ENCODE results near the gene IL18R1. TPM values are rescaled to one million over a fixed set of nuclear protein-coding genes. Genes with fewer than 3 reads are reported as not detected.

The IL18R1 gene
- total RNA-seq, 1 donor from 2014 or later, result not detected

- Mint-ChIP-seq H3K4me3 (no peak overlapping the region), H3K27ac (ENCODE audit: unreplicated experiment) (no peak overlapping the region), H3K4me1 (no peaks in the 10 kb centered on the region), H3K9me3 (no peaks in the 10 kb centered on the region), H3K36me3 (ENCODE audit: low read depth) (no peaks in the 10 kb centered on the region), H3K27me3 (ENCODE audit: low read depth) (no peaks in the 10 kb centered on the region)
- TF ChIP-seq CTCF (conservative IDR thresholded peaks at IDR 0.05), result no peak
- DNase-seq (ENCODE audit: low read depth, low spot score), result no peak
Observed at GRCh38 chr2:102401456-102401855, 45.9 kb downstream of the IL18R1 start.

- no peaks in the 10 kb centered on the region for H3K4me1 Mint-ChIP-seq
- no peaks in the 10 kb centered on the region for H3K36me3 Mint-ChIP-seq (ENCODE audit: low read depth)
- H3K4me3 Mint-ChIP-seq, result no peak overlapping the region
- DNase-seq (ENCODE audit: low read depth, low spot score), result no peak
- H3K9me3 Mint-ChIP-seq, result no peaks in the 10 kb centered on the region
- no peak overlapping the region for H3K27ac Mint-ChIP-seq (ENCODE audit: unreplicated experiment)
- H3K27me3 Mint-ChIP-seq (ENCODE audit: low read depth), result no peaks in the 10 kb centered on the region
- TF ChIP-seq CTCF (conservative IDR thresholded peaks at IDR 0.05), result no peak
Observed at GRCh38 chr2:102401865-102402264, 46.3 kb downstream of the IL18R1 start.

- peaks cover 2% of the 10 kb centered on the region for H3K27me3 Mint-ChIP-seq (ENCODE audit: low read depth)
- peaks cover 7% of the 10 kb centered on the region for H3K9me3 Mint-ChIP-seq
- peaks cover 2% of the 10 kb centered on the region for H3K36me3 Mint-ChIP-seq (ENCODE audit: low read depth)
- no peaks in the 10 kb centered on the region for H3K4me1 Mint-ChIP-seq
- no peak for DNase-seq (ENCODE audit: low read depth, low spot score)
- no peak overlapping the region for H3K27ac Mint-ChIP-seq (ENCODE audit: unreplicated experiment)
- TF ChIP-seq CTCF (conservative IDR thresholded peaks at IDR 0.05), result no peak
- no peak overlapping the region for H3K4me3 Mint-ChIP-seq
Observed at GRCh38 chr2:102410952-102411351, 55.4 kb downstream of the IL18R1 start.

- peaks cover 7% of the 10 kb centered on the region for H3K9me3 Mint-ChIP-seq
- peaks cover 2% of the 10 kb centered on the region for H3K36me3 Mint-ChIP-seq (ENCODE audit: low read depth)
Observed at GRCh38 chr2:102412199-102412598, 56.6 kb downstream of the IL18R1 start.

GRCh38 chr2:102417946-102418345 is 62.4 kb downstream of the IL18R1 start:
- H3K4me1 Mint-ChIP-seq, result no peaks in the 10 kb centered on the region
- TF ChIP-seq CTCF (conservative IDR thresholded peaks at IDR 0.05), result no peak
- no peaks in the 10 kb centered on the region for H3K36me3 Mint-ChIP-seq (ENCODE audit: low read depth)
- DNase-seq (ENCODE audit: low read depth, low spot score), result no peak
- peaks cover 3% of the 10 kb centered on the region for H3K9me3 Mint-ChIP-seq
- no peak overlapping the region for H3K4me3 Mint-ChIP-seq
- peaks cover 33% of the 10 kb centered on the region for H3K27me3 Mint-ChIP-seq (ENCODE audit: low read depth)
- H3K27ac Mint-ChIP-seq (ENCODE audit: unreplicated experiment), result no peak overlapping the region

More at GRCh38 chr2:102412199-102412598, 56.6 kb downstream of the IL18R1 start:
- no peak for TF ChIP-seq CTCF (conservative IDR thresholded peaks at IDR 0.05)
- Mint-ChIP-seq H3K4me1 (no peaks in the 10 kb centered on the region), H3K4me3 (no peak overlapping the region), H3K27me3 (ENCODE audit: low read depth) (peaks cover 2% of the 10 kb centered on the region), H3K27ac (ENCODE audit: unreplicated experiment) (no peak overlapping the region)
- no peak for DNase-seq (ENCODE audit: low read depth, low spot score)
